ENCODE results near the gene FRMD4A. TPM values are rescaled to one million over a fixed set of nuclear protein-coding genes. Genes with fewer than 3 reads are reported as not detected.
"Not testable (repeated sequence)": the region's sequence is repeated elsewhere in the genome, so short reads cannot be mapped to it uniquely, and the experiment has no call there.

The FRMD4A gene
- total RNA-seq, 6 donors from 2014 or later = 22.3 to 114 (median 52.3) TPM

DNA sequence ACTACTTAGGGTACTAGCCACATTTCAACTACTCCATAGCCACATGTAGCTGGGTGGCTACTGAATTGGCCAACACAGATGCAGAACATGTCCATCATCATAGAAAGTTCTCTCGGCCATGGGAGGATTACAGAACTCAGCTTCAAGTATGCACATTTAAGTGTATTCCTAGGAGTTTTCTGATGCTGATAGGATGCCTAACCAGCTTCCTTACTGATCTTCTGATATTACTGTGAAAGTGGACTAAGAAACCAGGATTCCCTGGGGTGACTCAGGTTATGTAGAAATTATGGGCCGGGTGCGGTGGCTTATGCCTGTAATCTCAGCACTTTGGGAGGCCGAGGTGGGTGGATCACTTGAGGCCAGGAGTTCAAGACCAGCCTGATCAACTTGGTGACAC lies 125.5 kb downstream of the FRMD4A start:
- TF ChIP-seq EP300 (IDR thresholded peaks at IDR 0.05) (no peak), POLR2AphosphoS5 (IDR thresholded peaks at IDR 0.05) (no peak), POLR2A (IDR thresholded peaks at IDR 0.05) (no peak)
- TF ChIP-seq, protein P1, sequence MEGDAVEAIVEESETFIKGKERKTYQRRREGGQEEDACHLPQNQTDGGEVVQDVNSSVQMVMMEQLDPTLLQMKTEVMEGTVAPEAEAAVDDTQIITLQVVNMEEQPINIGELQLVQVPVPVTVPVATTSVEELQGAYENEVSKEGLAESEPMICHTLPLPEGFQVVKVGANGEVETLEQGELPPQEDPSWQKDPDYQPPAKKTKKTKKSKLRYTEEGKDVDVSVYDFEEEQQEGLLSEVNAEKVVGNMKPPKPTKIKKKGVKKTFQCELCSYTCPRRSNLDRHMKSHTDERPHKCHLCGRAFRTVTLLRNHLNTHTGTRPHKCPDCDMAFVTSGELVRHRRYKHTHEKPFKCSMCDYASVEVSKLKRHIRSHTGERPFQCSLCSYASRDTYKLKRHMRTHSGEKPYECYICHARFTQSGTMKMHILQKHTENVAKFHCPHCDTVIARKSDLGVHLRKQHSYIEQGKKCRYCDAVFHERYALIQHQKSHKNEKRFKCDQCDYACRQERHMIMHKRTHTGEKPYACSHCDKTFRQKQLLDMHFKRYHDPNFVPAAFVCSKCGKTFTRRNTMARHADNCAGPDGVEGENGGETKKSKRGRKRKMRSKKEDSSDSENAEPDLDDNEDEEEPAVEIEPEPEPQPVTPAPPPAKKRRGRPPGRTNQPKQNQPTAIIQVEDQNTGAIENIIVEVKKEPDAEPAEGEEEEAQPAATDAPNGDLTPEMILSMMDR (IDR thresholded peaks at IDR 0.05) = no peak
- H3K4me1 ChIP-seq = no peaks in the 10 kb centered on the region
- H3K27me3 ChIP-seq = no peaks in the 10 kb centered on the region
- H3K9me3 ChIP-seq = no peaks in the 10 kb centered on the region
- WGBS, 2 donors = 82 to 84% methylated on average over 3 to 4 of the region's 4 CpGs
- H3K36me3 ChIP-seq = no peaks in the 10 kb centered on the region
- H3K4me3 ChIP-seq = no peak overlapping the region
- no peak for DNase-seq
- no peak for ATAC-seq (ENCODE audit: low FRiP score in 2 of 2)
- no peak overlapping the region for H3K27ac ChIP-seq

DNA sequence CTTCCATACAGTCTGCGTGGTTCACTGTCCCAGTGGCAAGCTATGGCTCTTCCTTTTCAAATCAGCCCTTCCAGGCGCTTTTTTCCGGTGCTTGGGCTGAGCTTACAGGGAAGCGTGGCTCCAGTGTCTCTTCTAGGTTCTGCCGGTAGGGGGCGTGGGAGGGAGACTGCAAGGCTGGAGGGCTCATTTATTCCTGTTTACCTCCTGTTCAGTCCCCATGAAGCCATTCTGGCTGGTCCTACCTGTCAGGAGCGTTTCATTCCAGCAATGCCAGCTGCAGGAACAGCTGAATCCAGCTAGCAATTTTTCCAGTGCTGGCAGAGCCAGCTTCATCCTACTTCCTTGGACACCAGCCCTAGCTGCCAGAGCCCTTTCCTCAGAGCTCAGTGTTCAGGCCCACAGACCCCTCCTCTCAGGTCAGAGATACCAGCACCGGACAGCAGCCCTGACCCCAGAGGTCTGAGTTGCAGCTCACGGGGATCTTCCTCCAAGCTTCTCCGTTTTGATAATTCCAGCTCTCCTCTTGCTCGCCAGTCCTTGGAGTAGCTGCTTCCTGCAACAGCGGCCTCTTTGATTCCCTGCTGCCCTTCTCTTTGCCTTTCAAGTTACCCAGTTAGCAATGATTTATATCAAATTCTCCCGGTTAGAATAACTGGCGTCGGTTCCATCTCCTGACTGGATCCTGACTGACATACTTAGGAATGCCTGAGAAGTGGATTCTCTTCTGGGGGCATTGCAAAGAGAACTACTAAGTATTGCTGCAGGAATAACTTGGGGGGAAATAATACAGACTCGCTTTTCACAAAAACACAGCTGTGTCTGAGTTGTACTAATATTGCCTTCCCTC lies 129.8 kb downstream of the FRMD4A start:
- TF ChIP-seq POLR2AphosphoS5 (IDR thresholded peaks at IDR 0.05) = no peak
- no peak for TF ChIP-seq EP300 (IDR thresholded peaks at IDR 0.05)
- TF ChIP-seq, protein P1 (IDR thresholded peaks at IDR 0.05) = no peak
- no peak for TF ChIP-seq POLR2A (IDR thresholded peaks at IDR 0.05)
- 44 to 45% methylated on average over 16 of the region's 16 CpGs for WGBS, 2 donors

DNA sequence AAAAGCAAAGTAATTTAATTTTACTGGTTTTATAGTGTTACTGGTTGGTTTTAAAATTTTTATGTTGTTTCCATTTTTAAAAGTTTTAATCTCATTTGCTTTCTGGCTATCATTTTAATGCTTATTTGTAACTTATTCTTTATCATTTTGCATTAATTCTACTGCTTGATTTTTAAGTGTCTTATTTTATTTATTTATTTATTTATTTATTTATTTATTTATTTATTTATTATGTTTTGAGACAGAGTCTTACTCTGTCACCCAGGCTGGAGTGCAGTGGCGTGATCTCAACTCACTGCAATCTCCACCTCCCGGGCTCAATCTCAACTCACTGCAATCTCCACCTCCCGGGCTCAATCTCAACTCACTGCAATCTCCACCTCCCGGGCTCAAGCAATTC lies 131.6 kb downstream of the FRMD4A start:
- not testable (repeated sequence) for H3K4me3 ChIP-seq; H3K27me3 ChIP-seq; ATAC-seq (ENCODE audit: low FRiP score in 2 of 2); DNase-seq; H3K36me3 ChIP-seq; H3K4me1 ChIP-seq; H3K9me3 ChIP-seq; H3K27ac ChIP-seq
- whole genome bisulfite sequencing, 2 donors = 90 to 91% methylated on average over 4 of the region's 4 CpGs

More for the DNA sequence above, 129.8 kb downstream of the FRMD4A start:
- Histone ChIP-seq H3K4me3 (no peak overlapping the region), H3K27me3 (no peaks in the 10 kb centered on the region), H3K36me3 (no peaks in the 10 kb centered on the region), H3K27ac (no peak overlapping the region), H3K4me1 (no peaks in the 10 kb centered on the region), H3K9me3 (no peaks in the 10 kb centered on the region)
- ATAC-seq (ENCODE audit: low FRiP score in 2 of 2) (no peak), DNase-seq (no peak)

DNA sequence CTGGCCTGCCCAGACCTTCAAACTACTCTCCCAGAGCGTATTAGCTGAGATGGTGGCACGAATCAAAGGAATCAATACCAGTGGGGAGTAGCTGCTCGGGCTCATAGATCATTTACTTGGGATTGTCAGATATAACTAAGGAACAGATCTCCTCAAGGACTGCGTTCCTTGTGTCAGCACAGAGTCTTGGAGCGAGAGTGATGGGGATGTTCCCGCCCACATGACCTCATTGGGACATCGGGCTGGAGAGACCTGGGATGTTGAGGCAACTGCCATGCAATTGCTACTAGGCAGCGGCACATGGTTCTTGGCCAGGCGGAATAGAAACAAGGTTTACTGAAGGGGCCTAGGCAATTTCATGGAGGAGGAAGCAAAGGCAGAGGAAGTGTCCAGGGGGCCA lies 132.6 kb downstream of the FRMD4A start:
- no peaks in the 10 kb centered on the region for H3K36me3 ChIP-seq
- 81 to 94% methylated on average over 9 of the region's 9 CpGs for WGBS, 2 donors
- no peak for TF ChIP-seq POLR2AphosphoS5 (IDR thresholded peaks at IDR 0.05)
- no peak for TF ChIP-seq EP300 (IDR thresholded peaks at IDR 0.05)
- no peak overlapping the region for H3K27ac ChIP-seq
- no peaks in the 10 kb centered on the region for H3K27me3 ChIP-seq
- ATAC-seq (ENCODE audit: low FRiP score in 2 of 2) (no peak), DNase-seq (no peak)
- H3K9me3 ChIP-seq = no peaks in the 10 kb centered on the region
- H3K4me3 ChIP-seq = no peak overlapping the region
- no peaks in the 10 kb centered on the region for H3K4me1 ChIP-seq

DNA sequence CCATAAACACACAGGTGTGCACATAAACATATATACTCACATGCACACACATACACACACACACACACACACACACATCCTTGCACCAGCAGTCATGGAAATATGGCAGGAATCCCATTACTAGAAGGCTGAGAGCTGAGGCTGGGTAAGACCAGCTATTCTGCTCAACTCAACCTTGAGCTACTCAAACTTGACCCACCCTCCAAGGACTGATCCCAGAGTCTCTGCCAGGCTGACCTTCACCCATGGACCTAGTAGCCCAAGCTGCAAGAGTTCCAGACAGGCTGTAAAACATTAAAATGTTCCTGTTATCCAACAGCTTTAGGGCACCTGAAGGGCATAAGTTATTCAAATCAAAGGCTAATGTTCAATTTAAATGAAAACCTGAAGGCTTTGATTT lies 134.6 kb downstream of the FRMD4A start:
- Histone ChIP-seq H3K27ac (no peak overlapping the region), H3K9me3 (no peaks in the 10 kb centered on the region), H3K36me3 (no peaks in the 10 kb centered on the region), H3K27me3 (no peaks in the 10 kb centered on the region), H3K4me1 (no peaks in the 10 kb centered on the region), H3K4me3 (no peak overlapping the region)
- no peak for ATAC-seq (ENCODE audit: low FRiP score in 2 of 2)
- no peak for DNase-seq
- TF ChIP-seq POLR2AphosphoS5 (IDR thresholded peaks at IDR 0.05) (no peak), EP300 (IDR thresholded peaks at IDR 0.05) (no peak), POLR2A (IDR thresholded peaks at IDR 0.05) (no peak)
- TF ChIP-seq, protein P1 (IDR thresholded peaks at IDR 0.05) = no peak

DNA sequence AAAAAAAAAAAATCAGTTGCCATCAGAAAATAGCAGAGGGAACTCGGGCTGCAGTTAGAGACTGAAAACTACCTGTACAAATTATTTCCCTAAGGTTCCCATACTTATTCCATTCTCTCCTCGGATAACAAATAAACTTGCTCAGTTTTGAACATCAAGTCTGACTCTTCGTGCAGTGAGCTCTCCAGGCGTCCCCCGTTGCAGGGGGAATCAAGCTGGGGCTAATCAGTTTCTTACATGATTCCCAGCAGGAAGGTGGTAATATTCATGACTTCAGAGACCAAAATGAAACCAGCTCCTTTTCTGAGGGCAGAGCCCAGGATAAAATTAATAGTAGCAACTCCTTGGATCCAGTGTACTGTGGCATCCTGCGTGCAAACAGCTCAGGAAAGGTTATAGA lies 135.3 kb downstream of the FRMD4A start:
- DNase-seq (no peak), ATAC-seq (ENCODE audit: low FRiP score in 2 of 2) (no peak)
- TF ChIP-seq POLR2A (IDR thresholded peaks at IDR 0.05) (no peak), POLR2AphosphoS5 (IDR thresholded peaks at IDR 0.05) (no peak), EP300 (IDR thresholded peaks at IDR 0.05) (no peak)
- TF ChIP-seq, protein P1 (IDR thresholded peaks at IDR 0.05) = no peak
- no peak overlapping the region for H3K27ac ChIP-seq
- H3K4me3 ChIP-seq = no peak overlapping the region
- no peaks in the 10 kb centered on the region for H3K27me3 ChIP-seq
- whole genome bisulfite sequencing, 2 donors = 74 to 75% methylated on average over 6 of the region's 6 CpGs
- no peaks in the 10 kb centered on the region for H3K36me3 ChIP-seq
- no peaks in the 10 kb centered on the region for H3K4me1 ChIP-seq
- H3K9me3 ChIP-seq = no peaks in the 10 kb centered on the region

Data from upper lobe of left lung (tissue), 6 donors.